HUES48 (cell line): ENCODE measurements around the gene CCDC69.

Source experiments
- H3K27ac ChIP-seq: one replicate; pipeline ENCODE4 v1.7.0; 2013; ENCODE audit warnings: low read depth, low read length, inconsistent platforms
- H3K27me3 ChIP-seq: 2 replicates; pipeline ENCODE4 v1.6.1; 2013; ENCODE audit warnings: mild to moderate bottlenecking, low read length; ENCODE audit not compliant: control insufficient read depth, insufficient read depth
- H3K36me3 ChIP-seq: 2 replicates; pipeline ENCODE4 v1.6.1; 2013; ENCODE audit warnings: low read length; ENCODE audit not compliant: control insufficient read depth, insufficient read depth
- H3K4me1 ChIP-seq: 2 replicates; pipeline ENCODE4 v1.6.1; 2013; ENCODE audit warnings: mild to moderate bottlenecking, low read length; ENCODE audit not compliant: control insufficient read depth, insufficient read depth
- H3K4me3 ChIP-seq: 2 replicates; pipeline ENCODE4 v1.5.1; 2013; ENCODE audit warnings: mild to moderate bottlenecking, low read depth, low read length
- H3K9ac ChIP-seq: 2 replicates; pipeline ENCODE4 v1.6.1; 2013; ENCODE audit warnings: mild to moderate bottlenecking, low read depth, low read length, moderate library complexity
- H3K9me3 ChIP-seq: 2 replicates; pipeline ENCODE4 v1.6.1; 2013; ENCODE audit warnings: low read length; ENCODE audit not compliant: control insufficient read depth, insufficient read depth

CCDC69 gene, protein sequence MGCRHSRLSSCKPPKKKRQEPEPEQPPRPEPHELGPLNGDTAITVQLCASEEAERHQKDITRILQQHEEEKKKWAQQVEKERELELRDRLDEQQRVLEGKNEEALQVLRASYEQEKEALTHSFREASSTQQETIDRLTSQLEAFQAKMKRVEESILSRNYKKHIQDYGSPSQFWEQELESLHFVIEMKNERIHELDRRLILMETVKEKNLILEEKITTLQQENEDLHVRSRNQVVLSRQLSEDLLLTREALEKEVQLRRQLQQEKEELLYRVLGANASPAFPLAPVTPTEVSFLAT

GRCh38 chr5:151223447-151224264, at the start of gene CCDC69:
Gene CCDC69 (minus strand): TSS chr5:151224092. CDS start chr5:151223970, 122 bp downstream.
- peaks cover 14% of the 10 kb centered on the region; the same call in 1 of the 2 replicates for H3K27me3 ChIP-seq
- H3K27ac ChIP-seq: peak within 1 kb of the TSS; percentile 24
- peak within 1 kb of the TSS; percentile 78 for H3K4me3 ChIP-seq
- H3K9ac ChIP-seq: peak within 1 kb of the TSS; percentile 52; the same call in 1 of the 2 replicates
- no peaks in the 10 kb centered on the region for H3K36me3 ChIP-seq
- no peaks in the 10 kb centered on the region for H3K9me3 ChIP-seq
- peaks cover 16% of the 10 kb centered on the region for H3K4me1 ChIP-seq

DNA sequence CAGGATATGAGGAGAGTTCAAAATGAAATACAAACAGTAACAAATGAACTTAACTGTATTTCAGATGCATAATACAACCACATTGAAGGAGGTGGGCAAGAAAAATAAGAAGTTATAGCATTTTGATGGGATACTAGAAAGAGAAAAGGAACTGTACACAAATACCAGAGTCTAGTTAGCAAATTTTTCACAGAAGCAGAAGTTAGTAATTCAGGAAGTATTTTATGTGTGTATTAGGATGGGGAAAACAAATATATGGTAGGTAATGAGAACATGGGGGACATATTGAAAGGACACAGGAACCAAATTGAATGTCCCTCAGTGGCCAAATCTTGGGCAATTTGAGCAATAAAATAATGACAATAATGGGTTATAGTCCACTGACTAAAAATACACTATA, 47.4 kb upstream of the CCDC69 start:
- Histone ChIP-seq H3K9me3 (no peaks in the 10 kb centered on the region), H3K27ac (no peak overlapping the region), H3K4me1 (no peaks in the 10 kb centered on the region), H3K9ac (no peak overlapping the region), H3K4me3 (no peak overlapping the region), H3K36me3 (peaks cover 34% of the 10 kb centered on the region), H3K27me3 (no peaks in the 10 kb centered on the region)

- Histone ChIP-seq H3K9me3 (no peaks in the 10 kb centered on the region), H3K27ac (no peak overlapping the region), H3K36me3 (peaks cover 34% of the 10 kb centered on the region), H3K4me1 (no peaks in the 10 kb centered on the region), H3K27me3 (no peaks in the 10 kb centered on the region), H3K4me3 (no peak overlapping the region), H3K9ac (no peak overlapping the region)
These were observed 46.7 kb upstream of the CCDC69 start for GRCh38 chr5:151270599-151270998.

DNA sequence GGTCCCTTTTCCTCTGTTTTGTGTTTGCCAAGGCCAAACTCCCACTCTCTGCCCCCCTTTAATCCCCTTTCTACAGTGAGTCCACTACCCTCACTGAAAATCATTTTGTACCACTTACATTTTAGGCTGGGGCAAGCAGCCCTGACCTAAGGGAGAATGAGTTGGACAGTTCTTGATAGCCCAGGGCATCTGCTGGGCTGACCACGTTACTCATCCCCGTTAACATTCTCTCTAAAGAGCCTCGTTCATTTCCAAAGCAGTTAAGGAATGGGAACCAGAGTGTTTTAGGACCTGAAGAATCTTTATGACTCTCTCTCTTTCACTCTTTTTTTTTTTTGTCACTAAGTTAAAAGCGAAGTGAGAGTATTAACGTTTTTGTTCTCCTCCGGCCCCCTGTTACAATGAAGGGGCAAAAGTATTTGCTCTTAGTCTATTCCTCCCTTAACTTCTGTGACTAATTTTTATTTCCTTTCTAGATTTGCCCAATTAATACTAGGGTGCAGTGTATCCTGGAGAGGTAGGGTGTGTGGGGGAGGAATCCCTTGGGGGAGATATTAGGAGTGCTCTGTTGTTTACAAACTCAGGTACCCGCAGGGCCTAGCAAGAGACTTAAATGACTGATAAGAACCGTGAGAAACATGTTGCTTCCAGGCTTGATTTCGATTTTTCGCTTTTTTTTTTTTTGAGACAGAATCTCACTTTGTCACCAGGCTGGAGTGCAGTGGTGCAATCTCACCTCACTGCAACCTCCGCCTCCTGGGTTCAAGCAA, 43.8 kb upstream of the CCDC69 start:
- no peak overlapping the region for H3K4me3 ChIP-seq
- H3K36me3 ChIP-seq: peaks cover 34% of the 10 kb centered on the region
- H3K9ac ChIP-seq: no peak overlapping the region
- H3K27ac ChIP-seq: no peak overlapping the region
- no peaks in the 10 kb centered on the region for H3K27me3 ChIP-seq
- no peaks in the 10 kb centered on the region for H3K9me3 ChIP-seq
- no peaks in the 10 kb centered on the region for H3K4me1 ChIP-seq

DNA sequence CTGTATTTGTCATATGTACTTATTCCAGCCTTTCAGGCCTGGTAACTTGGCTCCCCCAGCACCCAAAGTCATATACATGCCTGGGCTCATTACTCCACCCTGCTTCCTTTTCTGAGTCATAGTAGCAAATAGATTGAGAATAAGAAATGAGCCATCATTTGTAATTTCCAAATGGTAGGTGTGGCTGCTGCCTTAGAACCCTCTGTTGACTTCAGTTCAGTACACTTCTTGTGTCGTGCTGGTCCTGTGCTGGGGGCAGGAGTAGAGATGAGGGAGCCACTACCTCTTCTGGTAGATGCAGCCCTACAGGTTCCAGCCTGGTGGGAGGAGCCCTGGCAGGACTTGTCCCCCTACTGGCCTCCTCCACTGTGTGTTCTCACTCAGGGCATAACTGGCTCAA, 40.2 kb upstream of the CCDC69 start:
- H3K27ac ChIP-seq: no peak overlapping the region
- peaks cover 22% of the 10 kb centered on the region for H3K36me3 ChIP-seq

GRCh38 chr5:151262532-151262931, 38.6 kb upstream of the CCDC69 start:
- Histone ChIP-seq H3K4me1 (peaks cover 4% of the 10 kb centered on the region; the same call in 1 of the 2 replicates), H3K36me3 (peaks cover 13% of the 10 kb centered on the region), H3K27ac (no peak overlapping the region), H3K9me3 (no peaks in the 10 kb centered on the region), H3K27me3 (no peaks in the 10 kb centered on the region), H3K4me3 (no peak overlapping the region), H3K9ac (no peak overlapping the region)

More for the DNA sequence above, 40.2 kb upstream of the CCDC69 start:
- Histone ChIP-seq H3K4me3 (no peak overlapping the region), H3K4me1 (no peaks in the 10 kb centered on the region), H3K9ac (no peak overlapping the region), H3K9me3 (no peaks in the 10 kb centered on the region), H3K27me3 (no peaks in the 10 kb centered on the region)

- Histone ChIP-seq H3K9ac (no peak overlapping the region), H3K27ac (no peak overlapping the region), H3K27me3 (no peaks in the 10 kb centered on the region), H3K9me3 (no peaks in the 10 kb centered on the region), H3K4me3 (no peak overlapping the region), H3K4me1 (peaks cover 5% of the 10 kb centered on the region; the same call in 1 of the 2 replicates), H3K36me3 (peaks cover 2% of the 10 kb centered on the region)
These were observed 36.0 kb upstream of the CCDC69 start for GRCh38 chr5:151259931-151260330.

- Histone ChIP-seq H3K27ac (no peak overlapping the region), H3K36me3 (peaks cover 2% of the 10 kb centered on the region), H3K4me1 (peaks cover 8% of the 10 kb centered on the region; the same call in 1 of the 2 replicates), H3K9me3 (no peaks in the 10 kb centered on the region), H3K27me3 (no peaks in the 10 kb centered on the region), H3K9ac (no peak overlapping the region), H3K4me3 (no peak overlapping the region)
These were observed 34.9 kb upstream of the CCDC69 start for GRCh38 chr5:151258816-151259215.

- Histone ChIP-seq H3K9me3 (no peaks in the 10 kb centered on the region), H3K4me3 (no peak overlapping the region), H3K4me1 (peaks cover 10% of the 10 kb centered on the region; the same call in 1 of the 2 replicates)
These were observed 34.3 kb upstream of the CCDC69 start for GRCh38 chr5:151258201-151258611.

DNA sequence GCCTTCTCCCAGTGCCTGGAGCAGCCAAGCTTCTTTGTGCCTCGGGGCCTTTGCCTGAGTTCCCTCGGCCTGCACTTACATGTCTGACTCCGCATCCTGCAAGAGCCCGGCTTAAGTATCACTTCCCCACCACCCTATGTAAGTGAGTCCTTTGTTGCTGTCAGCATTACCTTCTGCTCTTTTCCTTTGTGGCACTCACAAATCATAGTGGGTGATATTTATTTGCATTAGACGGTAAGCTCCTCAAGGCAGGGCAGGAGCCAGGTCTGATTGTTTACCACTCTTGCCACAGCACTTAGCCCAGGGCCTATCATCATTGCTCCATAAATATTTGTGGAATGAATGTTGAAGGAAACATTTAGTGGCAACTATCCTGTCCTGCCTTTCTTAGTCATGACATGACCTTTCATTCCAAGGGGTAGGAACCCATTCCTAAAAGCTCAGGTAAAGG, 33.9 kb upstream of the CCDC69 start:
- Histone ChIP-seq H3K4me1 (peaks cover 10% of the 10 kb centered on the region; the same call in 1 of the 2 replicates), H3K9ac (no peak overlapping the region), H3K36me3 (peaks cover 2% of the 10 kb centered on the region), H3K27me3 (no peaks in the 10 kb centered on the region), H3K9me3 (no peaks in the 10 kb centered on the region), H3K4me3 (no peak overlapping the region), H3K27ac (peak overlapping the region; percentile 25)

More at GRCh38 chr5:151258201-151258611, 34.3 kb upstream of the CCDC69 start:
- Histone ChIP-seq H3K36me3 (peaks cover 2% of the 10 kb centered on the region), H3K27me3 (no peaks in the 10 kb centered on the region), H3K27ac (no peak overlapping the region), H3K9ac (no peak overlapping the region)
